Prostate gland (tissue), 2 donors: ENCODE results near the gene AGBL4. TPM values are rescaled to one million over a fixed set of nuclear protein-coding genes. Genes with fewer than 3 reads are reported as not detected.

Source experiments
- DNase-seq: peaks from one replicate; pipeline ENCODE4 v3.0.0-alpha.2; 2019; ENCODE audit warnings: low spot score
- H3K27ac ChIP-seq, 2 donors: fragments of 200-600 bp; sonication (generic); 2 replicates each; pipeline ENCODE4 v1.5.1; 2017 to 2019
- H3K27me3 ChIP-seq: fragments of 200-600 bp; sonication (generic); replicated peaks from 2 replicates; pipeline ENCODE4 v1.5.1; 2019; ENCODE audit not compliant: insufficient read depth
- H3K36me3 ChIP-seq, 2 donors: fragments of 200-600 bp; sonication (generic); 1 replicate in 1 of 2; 2 replicates in 1 of 2; pipeline versions ENCODE4 v1.5.1 to v1.8.1; 2017 to 2019
- H3K4me1 ChIP-seq: fragments of 200-600 bp; sonication (generic); replicated peaks from 2 replicates; pipeline ENCODE4 v1.5.1; 2019
- H3K4me3 ChIP-seq, 2 donors: fragments of 200-600 bp; sonication (generic); 2 replicates each; pipeline ENCODE4 v1.5.1; 2017 to 2019
- H3K9me3 ChIP-seq: fragments of 200-600 bp; sonication (generic); 2 replicates; pipeline ENCODE4 v1.5.1; 2017
- CTCF ChIP-seq, 4 experiments: fragments of 200-600 bp in 2 of 4; fragments of 450-650 bp in 2 of 4; sonication (generic) in 2 of 4; IDR thresholded peaks; 1 replicate in 3 of 4; 2 replicates in 1 of 4; pipeline ENCODE4 v1.5.1; 2016 to 2019; ENCODE audit warnings: antibody characterized with exemption in 4 of 4, mild to moderate bottlenecking in 2 of 4, moderate library complexity in 2 of 4
- POLR2A ChIP-seq: fragments of 450-650 bp; IDR thresholded peaks from one replicate; pipeline ENCODE4 v1.6.1; 2016; ENCODE audit warnings: antibody characterized with exemption, mild to moderate bottlenecking
- POLR2AphosphoS5 ChIP-seq: sonication (generic); formaldehyde crosslinking; IDR thresholded peaks from one replicate; pipeline ENCODE4 v1.6.1; 2017; ENCODE audit warnings: antibody characterized with exemption
- WGBS: methylation state at CpG from one replicate; pipeline ENCODE4 v1.1.5; 2018; 5-methylcytosine and 5-hydroxymethylcytosine counted together
- intact Hi-C: fragments of 100-400 bp; cut with DNase I; formaldehyde crosslinking; loops from one replicate; pipeline ENCODE4 v1.14.2; 2022
- total RNA-seq, 2 donors: library from RNA; depleted of rRNA; stranded (reverse); fragments of >200 nt; gene quantifications; one replicate each; pipeline ENCODE4 v1.1.0, GENCODE V29; 2016

Gene AGBL4
- total RNA-seq, 2 donors from 2014 or later: 0.82 to 2.7 TPM

- WGBS: 89% methylated on average over 3 of the region's 3 CpGs
- Histone ChIP-seq H3K4me3 (no peak overlapping the region), H3K4me1 (no peaks in the 10 kb centered on the region), H3K36me3 (no peaks in the 10 kb centered on the region), H3K27ac (no peak overlapping the region), H3K27me3 (no peaks in the 10 kb centered on the region), H3K9me3 (no peaks in the 10 kb centered on the region)
- no peak for TF ChIP-seq CTCF (IDR thresholded peaks at IDR 0.05)
- no peak for TF ChIP-seq POLR2A
- no peak for TF ChIP-seq POLR2AphosphoS5
- no peak for DNase-seq
- intact Hi-C loops: no loop called here
Observed at GRCh38 chr1:48953617-48954016, 1070.1 kb downstream of the AGBL4 start.

GRCh38 chr1:48948562-48948961, 1075.2 kb downstream of the AGBL4 start:
- Histone ChIP-seq H3K27me3 (no peaks in the 10 kb centered on the region), H3K4me1 (no peaks in the 10 kb centered on the region), H3K36me3 (no peaks in the 10 kb centered on the region), H3K27ac (no peak overlapping the region), H3K4me3 (no peak overlapping the region), H3K9me3 (no peaks in the 10 kb centered on the region)
- TF ChIP-seq CTCF (IDR thresholded peaks at IDR 0.05): no peak
- no peak for TF ChIP-seq POLR2A
- TF ChIP-seq POLR2AphosphoS5: no peak
- WGBS: 62% methylated on average over 1 of the region's 1 CpG
- intact Hi-C loops: no loop called here
- no peak for DNase-seq

GRCh38 chr1:48947761-48948537, 1075.8 kb downstream of the AGBL4 start:
- WGBS: 53% methylated on average over 13 of the region's 13 CpGs
- intact Hi-C loops: no loop called here
- no peak for DNase-seq
- H3K27ac ChIP-seq: no peak overlapping the region
- TF ChIP-seq POLR2A (no peak), CTCF (IDR thresholded peaks at IDR 0.05) (no peak), POLR2AphosphoS5 (no peak)
- H3K9me3 ChIP-seq: no peaks in the 10 kb centered on the region
- no peaks in the 10 kb centered on the region for H3K27me3 ChIP-seq
- no peaks in the 10 kb centered on the region for H3K36me3 ChIP-seq
- H3K4me3 ChIP-seq: no peak overlapping the region
- no peaks in the 10 kb centered on the region for H3K4me1 ChIP-seq

- 92% methylated on average over 2 of the region's 2 CpGs for WGBS
- no peak overlapping the region for H3K27ac ChIP-seq
Observed at GRCh38 chr1:48946070-48946469, 1077.7 kb downstream of the AGBL4 start.

More at GRCh38 chr1:48946070-48946469, 1077.7 kb downstream of the AGBL4 start:
- Histone ChIP-seq H3K4me1 (no peaks in the 10 kb centered on the region), H3K36me3 (no peaks in the 10 kb centered on the region), H3K9me3 (no peaks in the 10 kb centered on the region), H3K4me3 (no peak overlapping the region), H3K27me3 (no peaks in the 10 kb centered on the region)
- TF ChIP-seq POLR2A: no peak
- TF ChIP-seq POLR2AphosphoS5: no peak
- TF ChIP-seq CTCF (IDR thresholded peaks at IDR 0.05): no peak
- DNase-seq: no peak
- intact Hi-C loops: no loop called here
